ENCODE measurements around the gene GPC1. TPM values are rescaled to one million over a fixed set of nuclear protein-coding genes. Genes with fewer than 3 reads are reported as not detected.
"Not testable (repeated sequence)": the region's sequence is repeated elsewhere in the genome, so short reads cannot be mapped to it uniquely, and the experiment has no call there.

GPC1 gene
- total RNA-seq = 36.0 TPM

DNA sequence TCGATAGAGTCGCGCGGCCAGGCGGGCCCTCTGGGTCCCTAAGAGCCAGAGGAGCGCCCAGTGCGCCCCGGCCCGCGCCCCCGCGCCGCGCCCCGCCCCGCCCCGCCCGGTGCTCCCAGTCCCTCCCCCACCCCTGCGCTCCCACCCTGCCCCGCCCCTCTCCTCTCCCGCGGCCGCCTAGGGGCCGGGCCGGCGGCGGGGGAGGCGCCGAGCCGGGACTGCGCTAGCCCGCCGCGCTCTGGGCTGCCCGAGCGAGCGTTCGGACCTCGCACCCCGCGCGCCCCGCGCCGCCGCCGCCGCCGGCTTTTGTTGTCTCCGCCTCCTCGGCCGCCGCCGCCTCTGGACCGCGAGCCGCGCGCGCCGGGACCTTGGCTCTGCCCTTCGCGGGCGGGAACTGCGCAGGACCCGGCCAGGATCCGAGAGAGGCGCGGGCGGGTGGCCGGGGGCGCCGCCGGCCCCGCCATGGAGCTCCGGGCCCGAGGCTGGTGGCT, at the start of gene GPC1:
Gene GPC1, plus strand, starts transcription at position 207 of the 491 bp plus-strand sequence. Its CDS starts 256 bp downstream, at position 463.
- H3K9me3 ChIP-seq (ENCODE audit: control insufficient read depth in 3 of 3, low read length in 3 of 3) = no peaks in the 10 kb centered on the region
- peaks cover 5 to 7% (median 7%) of the 10 kb centered on the region in 3 donors for H3K27me3 ChIP-seq (ENCODE audit: control insufficient read depth in 3 of 3, insufficient read depth in 3 of 3, low read length in 3 of 3)
- H3K9ac ChIP-seq (ENCODE audit: low read depth in 1 of 3, low read length in 3 of 3) = peak within 1 kb of the TSS; percentile 80 to 96 (median 81)

GRCh38 chr2:240386326-240386725, 49.1 kb upstream of the GPC1 start:
- H3K4me3 ChIP-seq (ENCODE audit: low read length in 3 of 3) = no peak overlapping the region
- no peaks in the 10 kb centered on the region for H3K36me3 ChIP-seq (ENCODE audit: control insufficient read depth in 3 of 3, insufficient read depth in 3 of 3, low read length in 3 of 3)
- peaks cover 12 to 46% (median 36%) of the 10 kb centered on the region in 3 donors for H3K4me1 ChIP-seq (ENCODE audit: control insufficient read depth in 3 of 3, insufficient read depth in 3 of 3, low read length in 3 of 3)
- no peaks in the 10 kb centered on the region for H3K27me3 ChIP-seq (ENCODE audit: control insufficient read depth in 3 of 3, insufficient read depth in 3 of 3, low read length in 3 of 3)
- H3K9ac ChIP-seq (ENCODE audit: low read depth in 1 of 3, low read length in 3 of 3) = no peak overlapping the region
- no peaks in the 10 kb centered on the region for H3K9me3 ChIP-seq (ENCODE audit: control insufficient read depth in 3 of 3, low read length in 3 of 3)
- no peak overlapping the region for H3K27ac ChIP-seq (ENCODE audit: low read depth, low read length)

More for the DNA sequence above, at the start of gene GPC1:
- Histone ChIP-seq H3K4me3 (ENCODE audit: low read length in 3 of 3) (peak within 1 kb of the TSS; percentile 56 to 77 (median 76)), H3K36me3 (ENCODE audit: control insufficient read depth in 3 of 3, insufficient read depth in 3 of 3, low read length in 3 of 3) (no peaks in the 10 kb centered on the region), H3K27ac (ENCODE audit: low read depth, low read length) (peak within 1 kb of the TSS; percentile 88), H3K4me1 (ENCODE audit: control insufficient read depth in 3 of 3, insufficient read depth in 3 of 3, low read length in 3 of 3) (peaks cover 36 to 52% (median 47%) of the 10 kb centered on the region in 3 donors)

- H3K36me3 ChIP-seq (ENCODE audit: control insufficient read depth in 3 of 3, insufficient read depth in 3 of 3, low read length in 3 of 3); H3K9ac ChIP-seq (ENCODE audit: low read depth in 1 of 3, low read length in 3 of 3); H3K27me3 ChIP-seq (ENCODE audit: control insufficient read depth in 3 of 3, insufficient read depth in 3 of 3, low read length in 3 of 3); H3K9me3 ChIP-seq (ENCODE audit: control insufficient read depth in 3 of 3, low read length in 3 of 3); H3K27ac ChIP-seq (ENCODE audit: low read depth, low read length); H3K4me3 ChIP-seq (ENCODE audit: low read length in 3 of 3): not testable (repeated sequence)
- peaks cover 16 to 50% (median 40%) of the 10 kb centered on the region in 3 donors for H3K4me1 ChIP-seq (ENCODE audit: control insufficient read depth in 3 of 3, insufficient read depth in 3 of 3, low read length in 3 of 3)
Measured at GRCh38 chr2:240386743-240387142, 48.7 kb upstream of the GPC1 start.

GRCh38 chr2:240387325-240387668, 48.2 kb upstream of the GPC1 start:
- Histone ChIP-seq H3K36me3 (ENCODE audit: control insufficient read depth in 3 of 3, insufficient read depth in 3 of 3, low read length in 3 of 3) (no peaks in the 10 kb centered on the region), H3K9ac (ENCODE audit: low read depth in 1 of 3, low read length in 3 of 3) (peak overlapping the region in 1 of 3 donors; percentile 40), H3K27ac (ENCODE audit: low read depth, low read length) (peak overlapping the region; percentile 25), H3K27me3 (ENCODE audit: control insufficient read depth in 3 of 3, insufficient read depth in 3 of 3, low read length in 3 of 3) (no peaks in the 10 kb centered on the region), H3K4me1 (ENCODE audit: control insufficient read depth in 3 of 3, insufficient read depth in 3 of 3, low read length in 3 of 3) (peaks cover 20 to 55% (median 46%) of the 10 kb centered on the region in 3 donors), H3K4me3 (ENCODE audit: low read length in 3 of 3) (peak overlapping the region in 2 of 3 donors; percentile 1 to 42), H3K9me3 (ENCODE audit: control insufficient read depth in 3 of 3, low read length in 3 of 3) (no peaks in the 10 kb centered on the region)

DNA sequence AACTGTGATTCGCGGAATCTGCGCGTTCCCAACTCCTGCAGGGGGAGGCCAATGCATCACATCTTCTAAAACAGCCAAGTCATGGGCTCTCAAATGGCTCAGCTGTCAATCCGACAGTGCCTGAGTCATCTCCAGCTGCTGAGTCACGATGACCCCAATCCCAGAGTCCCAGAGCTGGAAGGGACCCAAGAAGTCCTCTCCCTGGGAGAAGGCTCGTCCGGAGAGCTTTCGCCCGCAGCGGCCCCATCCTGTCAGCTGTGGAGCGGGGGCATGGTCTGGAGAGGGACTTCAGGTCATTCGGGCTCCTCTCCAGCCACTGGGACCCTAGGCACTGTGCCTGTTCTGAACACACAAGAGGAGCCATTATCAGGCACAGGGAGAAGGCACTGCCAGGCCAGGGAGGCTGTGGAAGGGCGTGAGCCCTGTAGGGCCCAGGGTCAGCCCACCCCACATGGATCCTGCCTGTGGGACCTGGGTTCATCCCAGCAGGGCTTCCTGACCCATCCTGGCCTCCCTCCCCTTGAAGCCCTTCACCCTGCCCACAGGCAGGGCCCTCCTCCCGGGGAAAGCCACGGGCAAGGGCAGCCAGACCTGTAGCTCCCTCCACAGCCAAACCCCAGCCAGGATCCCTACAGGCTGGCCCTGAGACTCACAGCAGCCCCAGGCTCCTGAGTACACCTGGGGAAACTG, 47.6 kb upstream of the GPC1 start:
- Histone ChIP-seq H3K9ac (ENCODE audit: low read depth in 1 of 3, low read length in 3 of 3) (peak overlapping the region in 1 of 3 donors; percentile 40), H3K4me1 (ENCODE audit: control insufficient read depth in 3 of 3, insufficient read depth in 3 of 3, low read length in 3 of 3) (peaks cover 20 to 57% (median 49%) of the 10 kb centered on the region in 3 donors), H3K27ac (ENCODE audit: low read depth, low read length) (peak overlapping the region; percentile 25)

DNA sequence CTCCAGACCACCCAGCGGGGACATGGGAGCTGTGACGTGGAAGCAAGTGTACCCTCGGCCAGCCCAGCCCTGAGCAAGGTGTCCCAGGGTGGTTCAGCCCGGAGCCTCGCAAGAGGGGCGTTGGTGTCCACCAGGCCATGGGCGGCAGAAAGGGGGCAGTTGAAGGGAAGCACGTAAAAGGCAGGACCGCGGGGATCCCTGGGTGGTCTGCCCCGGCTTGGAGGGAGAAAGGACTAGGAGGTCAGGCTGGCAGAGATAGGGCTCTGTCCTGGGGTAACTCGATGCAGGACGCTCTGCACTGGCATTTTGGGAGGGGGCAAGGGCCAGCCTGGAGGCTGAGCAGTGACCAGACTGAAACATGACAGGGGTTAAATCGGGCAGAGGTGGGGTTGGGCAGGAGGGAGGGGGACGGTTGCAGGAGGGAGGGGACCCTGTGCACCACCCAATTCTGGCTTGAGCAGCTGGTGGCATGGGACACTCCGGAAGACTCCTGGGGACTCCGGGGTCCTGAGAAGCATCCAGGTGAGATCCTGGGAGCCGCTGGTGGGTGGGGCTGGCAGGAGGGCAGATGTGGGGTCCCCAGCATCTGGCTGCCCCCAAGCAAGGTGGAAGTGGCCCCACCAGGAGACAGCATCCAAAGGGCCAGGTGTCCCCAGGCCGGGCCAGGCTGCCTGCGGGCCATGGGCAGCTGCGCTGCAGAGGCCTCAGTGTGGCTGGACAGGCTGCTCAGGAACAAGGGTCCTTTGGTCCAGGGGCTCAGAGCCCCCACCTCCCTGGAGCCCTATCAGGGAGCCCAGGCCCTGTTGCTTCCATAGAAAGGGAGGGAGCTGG, 46.8 kb upstream of the GPC1 start:
- Histone ChIP-seq H3K9me3 (ENCODE audit: control insufficient read depth in 3 of 3, low read length in 3 of 3) (no peaks in the 10 kb centered on the region), H3K9ac (ENCODE audit: low read depth in 1 of 3, low read length in 3 of 3) (no peak overlapping the region), H3K27me3 (ENCODE audit: control insufficient read depth in 3 of 3, insufficient read depth in 3 of 3, low read length in 3 of 3) (no peaks in the 10 kb centered on the region), H3K27ac (ENCODE audit: low read depth, low read length) (no peak overlapping the region), H3K36me3 (ENCODE audit: control insufficient read depth in 3 of 3, insufficient read depth in 3 of 3, low read length in 3 of 3) (no peaks in the 10 kb centered on the region), H3K4me1 (ENCODE audit: control insufficient read depth in 3 of 3, insufficient read depth in 3 of 3, low read length in 3 of 3) (peaks cover 15 to 49% (median 43%) of the 10 kb centered on the region in 3 donors), H3K4me3 (ENCODE audit: low read length in 3 of 3) (no peak overlapping the region)

More for the DNA sequence above, 47.6 kb upstream of the GPC1 start:
- Histone ChIP-seq H3K4me3 (ENCODE audit: low read length in 3 of 3) (peak overlapping the region in 2 of 3 donors; percentile 1 to 42), H3K27me3 (ENCODE audit: control insufficient read depth in 3 of 3, insufficient read depth in 3 of 3, low read length in 3 of 3) (no peaks in the 10 kb centered on the region), H3K36me3 (ENCODE audit: control insufficient read depth in 3 of 3, insufficient read depth in 3 of 3, low read length in 3 of 3) (no peaks in the 10 kb centered on the region), H3K9me3 (ENCODE audit: control insufficient read depth in 3 of 3, low read length in 3 of 3) (no peaks in the 10 kb centered on the region)

- Histone ChIP-seq H3K27me3 (ENCODE audit: control insufficient read depth in 3 of 3, insufficient read depth in 3 of 3, low read length in 3 of 3) (no peaks in the 10 kb centered on the region), H3K9ac (ENCODE audit: low read depth in 1 of 3, low read length in 3 of 3) (no peak overlapping the region), H3K36me3 (ENCODE audit: control insufficient read depth in 3 of 3, insufficient read depth in 3 of 3, low read length in 3 of 3) (no peaks in the 10 kb centered on the region), H3K9me3 (ENCODE audit: control insufficient read depth in 3 of 3, low read length in 3 of 3) (no peaks in the 10 kb centered on the region), H3K4me1 (ENCODE audit: control insufficient read depth in 3 of 3, insufficient read depth in 3 of 3, low read length in 3 of 3) (peaks cover 15 to 43% (median 37%) of the 10 kb centered on the region in 3 donors), H3K27ac (ENCODE audit: low read depth, low read length) (no peak overlapping the region), H3K4me3 (ENCODE audit: low read length in 3 of 3) (no peak overlapping the region)
Measured at GRCh38 chr2:240389302-240389805, 46.1 kb upstream of the GPC1 start.

DNA sequence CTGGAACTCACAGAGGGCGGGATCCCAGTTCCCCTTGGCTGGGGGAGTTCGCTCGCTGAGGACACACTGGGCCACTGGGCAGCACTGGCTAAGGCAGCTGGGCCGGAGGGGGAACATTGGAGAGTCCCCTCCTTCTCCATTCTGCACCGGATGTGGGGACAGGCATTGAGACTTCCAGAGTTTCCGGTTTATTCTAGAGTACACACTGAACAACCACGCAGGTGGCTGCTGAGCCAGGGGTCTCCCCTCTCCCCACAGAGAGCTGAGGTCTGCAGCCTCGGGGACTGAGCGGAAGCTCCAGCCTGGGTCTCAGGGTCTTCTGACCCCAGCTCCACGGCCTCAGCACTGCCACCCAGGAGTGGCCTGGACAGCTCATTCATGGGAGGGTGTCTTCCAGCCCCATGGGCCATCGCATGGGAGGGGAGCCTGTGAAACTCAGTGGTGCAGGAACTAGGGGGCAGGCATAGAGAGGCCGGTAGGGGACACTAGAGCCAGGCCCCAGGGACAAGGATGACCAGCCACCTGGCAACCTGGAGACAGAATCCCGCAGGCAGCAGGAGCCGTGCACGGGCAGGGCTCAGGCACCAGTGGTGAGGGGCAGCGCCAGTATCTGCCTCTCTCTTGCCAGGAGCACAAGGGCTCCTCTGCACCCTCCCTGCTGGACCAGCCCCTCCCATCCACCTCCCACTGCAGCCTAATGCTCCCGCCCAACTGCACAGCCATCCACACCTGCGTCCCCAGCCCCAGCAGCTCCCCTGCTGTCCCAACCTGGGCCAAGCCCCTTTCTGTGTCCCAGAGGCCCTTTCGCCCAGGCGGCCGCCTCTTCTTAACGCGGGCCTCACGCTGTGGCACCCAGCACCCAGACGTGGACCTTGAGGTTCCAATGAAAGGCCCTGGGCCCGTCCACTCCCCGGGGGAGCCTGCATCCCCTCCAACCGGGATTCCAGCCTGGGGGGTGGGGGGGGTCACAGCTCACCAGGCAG, 45.1 kb upstream of the GPC1 start:
- Histone ChIP-seq H3K4me3 (ENCODE audit: low read length in 3 of 3) (no peak overlapping the region), H3K27me3 (ENCODE audit: control insufficient read depth in 3 of 3, insufficient read depth in 3 of 3, low read length in 3 of 3) (no peaks in the 10 kb centered on the region), H3K36me3 (ENCODE audit: control insufficient read depth in 3 of 3, insufficient read depth in 3 of 3, low read length in 3 of 3) (no peaks in the 10 kb centered on the region), H3K9me3 (ENCODE audit: control insufficient read depth in 3 of 3, low read length in 3 of 3) (no peaks in the 10 kb centered on the region), H3K27ac (ENCODE audit: low read depth, low read length) (no peak overlapping the region), H3K9ac (ENCODE audit: low read depth in 1 of 3, low read length in 3 of 3) (no peak overlapping the region), H3K4me1 (ENCODE audit: control insufficient read depth in 3 of 3, insufficient read depth in 3 of 3, low read length in 3 of 3) (peaks cover 15 to 36% (median 28%) of the 10 kb centered on the region in 3 donors)

All from skeletal muscle tissue (tissue), 4 donors.